UCSD-AML1 (cell line): ENCODE data around the gene RABEPK.
A peak's percentile ranks its signal among the peaks of the same experiment; 100 is the strongest.
"Not testable (repeated sequence)": the region's sequence is repeated elsewhere in the genome, so short reads cannot be mapped to it uniquely, and the experiment has no call there.

Experiments
- DNase-seq: peaks from one replicate; lab custom pipeline; 2025; ENCODE audit not compliant: unreplicated experiment; lab: John Stamatoyannopoulos, UW

Gene RABEPK

DNA sequence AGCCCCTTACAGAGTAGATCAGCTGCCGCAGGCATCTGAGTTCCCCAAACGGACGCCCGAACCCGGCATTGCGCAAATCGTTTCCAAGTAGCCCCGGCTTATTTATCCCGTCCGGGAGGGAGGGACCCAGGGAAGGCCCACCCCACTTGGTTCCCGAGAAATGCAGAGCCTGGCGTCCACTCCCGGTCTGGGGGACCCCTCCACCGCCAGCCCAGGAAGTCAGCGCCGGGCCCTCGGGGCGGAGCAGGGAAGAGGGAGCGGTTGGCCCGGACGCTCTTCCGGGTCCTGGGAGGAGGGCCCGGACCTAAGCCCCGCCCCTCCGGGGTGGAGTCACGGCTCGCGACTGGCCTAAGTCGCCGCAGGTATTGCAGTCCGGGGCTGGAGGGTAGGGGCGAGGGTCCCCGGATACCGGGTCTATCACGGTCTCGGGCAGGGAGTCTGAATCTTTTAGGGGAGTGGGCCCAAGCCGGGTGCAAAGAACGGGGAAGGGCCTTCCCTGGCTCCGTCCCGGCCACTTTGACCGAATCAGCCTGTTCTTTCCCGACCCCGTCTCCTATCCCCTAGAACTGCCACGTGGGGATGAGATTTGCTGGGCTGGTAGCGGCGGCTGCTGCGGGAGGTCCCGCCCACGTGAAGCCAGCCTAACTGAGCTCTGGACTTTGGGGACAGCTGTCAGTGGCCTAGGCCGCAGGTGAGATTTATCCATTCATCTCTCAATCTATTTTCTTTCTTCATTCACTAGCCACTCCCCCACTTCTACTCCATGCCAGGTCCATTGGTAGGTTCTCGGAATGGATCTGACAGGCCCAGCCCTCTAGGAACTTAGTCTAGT lies at the start of gene RABEPK:
Gene RABEPK (plus strand): TSS at position 327 of the 832 bp plus-strand sequence. CDS start 2,472 bp downstream, outside the sequence.
- peak; percentile 95 for DNase-seq

DNA sequence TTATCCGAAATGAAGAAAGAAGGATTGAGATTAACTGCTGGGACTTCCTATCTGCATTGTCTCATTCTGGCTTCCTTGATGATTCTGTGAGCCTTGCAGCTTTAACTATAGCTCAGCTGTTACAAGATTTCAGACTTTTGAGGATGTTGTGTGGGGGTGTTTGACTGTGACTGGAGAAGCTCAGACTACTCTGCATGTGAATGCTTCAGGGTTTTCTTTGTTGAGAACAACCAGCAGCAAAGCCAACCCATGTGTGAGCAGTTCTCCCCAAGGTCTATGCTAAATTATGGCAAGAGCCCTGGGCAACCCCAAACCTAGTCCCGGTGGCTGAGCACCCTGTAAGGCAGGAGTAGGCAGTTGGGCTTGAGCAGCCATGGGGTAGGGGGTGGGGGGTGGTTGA lies 48.6 kb upstream of the RABEPK start:
- no peak for DNase-seq

- DNase-seq = no peak
Observed at GRCh38 chr9:125153712-125154367, 46.5 kb upstream of the RABEPK start.

DNA sequence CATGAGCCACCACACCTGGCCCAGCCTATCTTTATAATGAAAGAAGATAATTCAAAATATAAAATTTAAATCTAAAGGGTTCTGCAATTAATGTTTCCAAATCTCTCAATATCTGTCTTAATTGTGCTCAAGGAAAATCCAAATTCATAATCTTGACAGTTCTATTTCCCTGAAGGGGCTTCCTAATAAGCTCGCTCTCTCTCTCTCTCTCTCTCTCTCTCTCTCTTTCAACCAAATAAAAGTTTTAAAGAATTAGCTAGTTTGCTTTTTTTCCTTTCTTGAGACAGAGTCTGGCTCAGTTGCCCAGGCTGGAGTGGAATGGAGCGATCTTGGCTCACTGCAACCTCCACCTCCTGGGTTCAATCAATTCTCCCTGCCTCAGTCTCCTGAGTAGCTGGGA lies 43.8 kb upstream of the RABEPK start:
- DNase-seq = no peak

DNA sequence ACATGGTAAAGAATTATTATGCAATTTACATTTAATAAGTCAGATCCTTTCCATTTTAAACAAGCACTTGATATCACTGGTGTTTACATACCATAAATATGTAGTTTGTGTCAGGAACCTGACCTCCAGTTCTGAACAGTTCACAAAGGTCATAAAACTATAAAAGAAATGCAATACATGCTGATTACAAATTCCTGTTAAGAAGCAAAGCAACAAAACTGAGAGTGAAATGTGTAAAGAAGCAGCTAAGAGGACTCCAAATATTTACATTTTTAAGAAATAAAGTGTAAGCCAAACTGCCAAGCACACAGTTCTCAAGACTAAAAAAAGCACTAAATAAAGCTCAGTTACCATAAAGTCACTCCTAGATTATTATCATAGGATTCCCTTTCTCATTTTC lies 39.6 kb upstream of the RABEPK start:
- no peak for DNase-seq

- no peak for DNase-seq
Observed at GRCh38 chr9:125161284-125161918, 38.9 kb upstream of the RABEPK start.

GRCh38 chr9:125162891-125163290 lies 37.5 kb upstream of the RABEPK start:
- not testable (repeated sequence) for DNase-seq

- DNase-seq = no peak
Observed at GRCh38 chr9:125166762-125167161, 33.6 kb upstream of the RABEPK start.

DNA sequence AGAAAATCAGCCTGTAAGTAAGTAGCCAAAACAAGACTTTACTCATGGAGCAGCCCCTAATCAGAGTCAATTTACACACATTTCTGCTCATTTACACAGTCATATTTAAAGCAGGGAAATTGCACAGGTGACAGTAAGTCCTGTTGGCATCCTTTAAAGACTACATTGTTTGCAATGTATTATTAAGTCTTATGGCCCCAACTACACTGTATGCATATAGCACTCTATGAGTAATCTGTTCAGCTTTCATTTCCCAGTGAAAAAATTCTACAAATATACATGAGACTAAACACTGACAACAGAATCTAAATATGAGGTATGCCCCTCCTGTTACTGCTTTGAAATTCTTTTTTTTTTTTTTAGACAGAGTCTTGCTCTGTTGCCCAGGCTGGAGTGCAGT lies 30.4 kb upstream of the RABEPK start:
- DNase-seq = no peak

- DNase-seq = no peak
Observed at GRCh38 chr9:125172031-125172755, 28.1 kb upstream of the RABEPK start.

DNA sequence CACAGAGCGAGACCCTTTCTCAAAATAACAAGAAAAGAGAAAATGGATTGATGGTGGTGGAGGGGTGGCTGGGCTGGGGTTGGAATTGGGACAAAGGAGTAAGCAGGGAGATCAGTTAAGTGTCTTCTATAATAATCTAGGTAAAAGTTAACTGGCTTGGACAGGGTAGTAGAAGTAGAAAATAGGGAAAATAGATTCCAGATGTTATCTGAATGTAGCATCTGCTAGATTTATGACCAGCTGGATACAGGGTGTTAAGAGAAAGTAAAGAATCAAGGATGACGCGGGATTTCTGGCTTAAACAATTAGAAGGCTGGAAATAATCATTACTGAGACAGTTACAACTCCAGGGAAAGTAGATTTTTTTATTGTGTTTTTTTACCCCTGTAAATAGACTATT lies 23.7 kb upstream of the RABEPK start:
- no peak for DNase-seq

DNA sequence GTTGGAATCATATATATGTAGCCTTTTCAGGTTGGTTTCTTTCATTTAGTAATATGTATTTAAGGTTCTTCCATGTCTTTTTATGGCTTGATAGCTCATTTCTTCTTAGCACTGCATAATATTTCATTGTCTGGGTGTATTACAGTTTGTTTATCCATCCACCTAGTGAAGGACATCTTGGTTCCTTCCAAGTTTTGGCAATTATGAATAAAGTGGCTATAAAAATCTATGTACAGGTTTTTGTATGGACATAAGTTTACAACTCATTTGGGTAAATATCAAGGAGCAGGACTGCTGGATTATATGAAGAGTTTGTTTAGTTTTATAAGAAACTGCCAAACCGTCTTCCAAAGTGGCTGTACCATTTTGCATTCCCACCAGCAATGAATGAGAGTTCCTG lies 22.5 kb upstream of the RABEPK start:
- DNase-seq = no peak

DNA sequence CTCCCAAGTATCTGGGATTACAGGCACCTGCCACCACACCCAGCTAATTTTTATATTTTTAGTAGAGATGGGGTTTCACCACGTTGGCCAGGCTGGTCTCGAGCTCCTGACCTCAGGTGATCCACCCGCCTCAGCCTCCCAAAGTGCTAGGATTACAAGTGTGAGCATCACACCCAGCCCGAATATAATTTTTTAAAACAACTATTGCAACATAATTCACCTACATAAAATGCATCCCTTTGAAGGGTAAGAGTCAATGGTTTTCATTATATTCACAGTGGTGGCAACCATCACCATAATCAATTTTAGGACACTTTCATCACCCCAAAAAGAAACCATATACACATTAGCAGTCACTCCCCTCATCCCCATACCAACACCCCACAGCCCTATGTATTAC lies 20.6 kb upstream of the RABEPK start:
- not testable (repeated sequence) for DNase-seq

- no peak for DNase-seq
Observed at GRCh38 chr9:125180876-125181275, 19.5 kb upstream of the RABEPK start.

GRCh38 chr9:125181756-125182155 lies 18.6 kb upstream of the RABEPK start:
- DNase-seq = not testable (repeated sequence)

- DNase-seq = no peak
Observed at GRCh38 chr9:125183054-125183453, 17.3 kb upstream of the RABEPK start.

DNA sequence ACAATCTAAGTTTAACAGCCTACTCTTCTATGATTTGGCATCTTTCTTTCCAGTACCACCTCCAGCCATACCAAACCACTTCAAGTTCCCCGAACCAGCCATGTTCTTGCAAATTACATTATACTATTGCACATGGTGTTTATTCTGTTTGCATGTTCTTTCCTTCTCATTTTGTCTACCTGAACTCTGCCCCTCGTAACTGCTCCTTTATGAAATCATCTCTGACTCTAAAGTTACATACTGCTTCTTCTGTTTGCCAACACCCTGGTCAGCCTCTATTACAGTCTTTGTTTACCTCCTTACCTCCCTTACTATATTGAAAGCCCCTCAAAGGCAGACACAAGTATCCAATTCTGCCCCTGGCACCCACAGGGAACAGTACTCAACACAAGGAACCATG lies 16.8 kb upstream of the RABEPK start:
- no peak for DNase-seq

DNA sequence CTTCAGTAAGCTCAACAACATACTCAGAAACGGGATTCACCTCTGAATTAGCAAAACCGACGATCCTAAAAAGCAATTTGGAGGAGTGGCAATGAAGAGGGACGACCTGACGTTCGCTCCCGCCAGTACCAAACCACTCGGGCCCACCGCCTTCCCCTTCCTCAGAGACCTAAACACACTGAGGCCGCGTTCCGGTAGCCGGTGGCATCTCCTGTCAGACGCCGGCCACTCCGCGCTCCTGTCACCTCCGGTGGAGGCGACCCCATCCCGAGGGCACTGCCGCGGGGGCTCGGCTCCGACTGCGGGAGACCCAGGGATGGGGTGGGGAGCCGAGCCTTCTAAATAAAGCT lies 11.4 kb upstream of the RABEPK start:
- DNase-seq = peak; percentile 51

- DNase-seq = peak; percentile 98
Observed at GRCh38 chr9:125189361-125190289, 10.7 kb upstream of the RABEPK start, which contains the start of gene PPP6C. TSS of gene PPP6C (minus strand) at chr9:125189803. CDS start at chr9:125189718, 85 bp downstream.

DNA sequence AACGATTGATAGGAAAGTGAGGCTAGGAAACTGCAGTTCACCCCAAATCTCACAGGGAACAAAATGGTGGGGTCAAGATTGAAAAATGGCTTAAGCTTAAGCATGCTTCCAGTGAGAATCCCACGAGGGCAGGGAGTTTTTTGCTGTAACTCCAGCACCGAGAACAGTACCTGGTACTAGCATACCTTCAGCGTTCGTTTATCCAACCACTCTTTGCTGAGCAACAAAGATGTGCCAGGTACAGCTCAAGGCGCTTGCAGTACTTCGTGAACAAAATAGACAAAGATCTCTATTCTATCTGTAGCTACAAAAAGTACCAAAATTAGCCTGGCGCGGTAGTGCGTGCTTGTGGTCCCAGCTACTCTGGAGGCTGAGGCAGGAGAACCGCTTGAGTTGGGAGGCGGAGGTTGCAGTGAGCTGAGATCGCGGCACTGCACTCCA lies 10.0 kb upstream of the RABEPK start:
- no peak for DNase-seq
